Natural killer cell treated with Interleukin-12 subunit alpha and Interleukin-12 subunit beta and Interleukin-15 and Interleukin-18, amount 100 ng/mL, for 72 hours (primary cell): ENCODE data around the gene ADAMTS17. TPM values are rescaled to one million over a fixed set of nuclear protein-coding genes. Genes with fewer than 3 reads are reported as not detected.

Experiments used
- ATAC-seq, 2 donors: fragments of 150-1000 bp; cut with Tn5 transposase in 1 of 2; sonication (Bioruptor Pico), chemical (Tn5 transposase) in 1 of 2; 2 replicates each; pipeline ENCODE4 v1.10.0; 2021
- DNase-seq: peaks from one replicate; pipeline ENCODE4 v3.0.0; 2022; ENCODE audit warnings: low spot score
- H3K27ac Mint-ChIP-seq, 2 donors: 1 replicate in 1 of 2; 2 replicates in 1 of 2; pipeline ENCODE4 v1.8.0; 2022; ENCODE audit warnings: mixed read lengths in 2 of 2, mild to moderate bottlenecking in 1 of 2, moderate library complexity in 1 of 2
- H3K27me3 Mint-ChIP-seq, 2 donors: 1 replicate in 1 of 2; 2 replicates in 1 of 2; pipeline ENCODE4 v1.8.0; 2022; ENCODE audit warnings: mixed read lengths in 2 of 2
- H3K36me3 Mint-ChIP-seq: one replicate; pipeline ENCODE4 v1.8.0; 2022; ENCODE audit warnings: mixed read lengths
- H3K4me1 Mint-ChIP-seq, 2 donors: 1 replicate in 1 of 2; 2 replicates in 1 of 2; pipeline ENCODE4 v1.8.0; 2022; ENCODE audit warnings: low read depth in 2 of 2, mixed read lengths in 2 of 2, mild to moderate bottlenecking in 1 of 2
- H3K4me3 Mint-ChIP-seq: one replicate; pipeline ENCODE4 v1.8.0; 2022; ENCODE audit warnings: mixed read lengths
- H3K9me3 Mint-ChIP-seq: 2 replicates; pipeline ENCODE4 v1.8.0; 2022; ENCODE audit warnings: mixed read lengths
- total RNA-seq, 2 donors: library from RNA; stranded (reverse); gene quantifications; one replicate each; pipeline ENCODE4 v1.2.3, GENCODE V29; 2022

ADAMTS17 gene
- total RNA-seq, 2 donors from 2014 or later, result 0.31 to 0.59 TPM

- H3K36me3 Mint-ChIP-seq, result no peaks in the 10 kb centered on the region
These were observed 91.5 kb downstream of the ADAMTS17 start for GRCh38 chr15:100250176-100250800.

GRCh38 chr15:100249096-100249815 is 92.5 kb downstream of the ADAMTS17 start:
- Mint-ChIP-seq H3K27me3 (no peaks in the 10 kb centered on the region), H3K4me1 (peaks cover 0 to 9% of the 10 kb centered on the region in 2 donors), H3K4me3 (no peak overlapping the region), H3K27ac (no peak overlapping the region), H3K36me3 (no peaks in the 10 kb centered on the region), H3K9me3 (no peaks in the 10 kb centered on the region)
- ATAC-seq (no peak), DNase-seq (no peak)

More at GRCh38 chr15:100250176-100250800, 91.5 kb downstream of the ADAMTS17 start:
- ATAC-seq (no peak), DNase-seq (no peak)
- no peak overlapping the region for H3K4me3 Mint-ChIP-seq
- peaks cover 0 to 12% of the 10 kb centered on the region in 2 donors for H3K4me1 Mint-ChIP-seq
- no peaks in the 10 kb centered on the region for H3K9me3 Mint-ChIP-seq
- no peak overlapping the region for H3K27ac Mint-ChIP-seq
- peaks cover 0 to 2% of the 10 kb centered on the region in 2 donors for H3K27me3 Mint-ChIP-seq

DNA sequence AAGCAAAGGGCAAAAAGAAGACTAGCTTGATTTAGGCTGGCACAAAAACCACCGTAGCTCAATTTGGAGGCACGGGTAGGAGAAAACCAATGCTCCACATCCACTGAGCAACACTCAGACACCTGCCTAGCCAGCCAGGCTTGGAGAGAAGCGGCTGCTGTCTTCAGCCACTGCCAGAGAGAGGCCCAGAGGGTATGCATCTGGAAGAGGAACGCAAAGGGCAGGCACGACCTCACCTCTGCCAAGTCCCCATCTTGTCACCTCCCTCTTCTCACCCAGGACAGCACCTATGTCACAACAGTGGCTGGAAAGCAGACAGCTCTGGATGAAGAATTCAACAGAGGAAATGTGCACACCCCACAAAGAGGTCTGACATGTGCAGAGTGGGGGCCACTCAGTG is 93.5 kb downstream of the ADAMTS17 start:
- Mint-ChIP-seq H3K36me3 (no peaks in the 10 kb centered on the region), H3K9me3 (no peaks in the 10 kb centered on the region), H3K4me1 (peaks cover 0 to 9% of the 10 kb centered on the region in 2 donors), H3K27me3 (no peaks in the 10 kb centered on the region), H3K4me3 (no peak overlapping the region), H3K27ac (no peak overlapping the region)
- ATAC-seq (no peak), DNase-seq (no peak)

DNA sequence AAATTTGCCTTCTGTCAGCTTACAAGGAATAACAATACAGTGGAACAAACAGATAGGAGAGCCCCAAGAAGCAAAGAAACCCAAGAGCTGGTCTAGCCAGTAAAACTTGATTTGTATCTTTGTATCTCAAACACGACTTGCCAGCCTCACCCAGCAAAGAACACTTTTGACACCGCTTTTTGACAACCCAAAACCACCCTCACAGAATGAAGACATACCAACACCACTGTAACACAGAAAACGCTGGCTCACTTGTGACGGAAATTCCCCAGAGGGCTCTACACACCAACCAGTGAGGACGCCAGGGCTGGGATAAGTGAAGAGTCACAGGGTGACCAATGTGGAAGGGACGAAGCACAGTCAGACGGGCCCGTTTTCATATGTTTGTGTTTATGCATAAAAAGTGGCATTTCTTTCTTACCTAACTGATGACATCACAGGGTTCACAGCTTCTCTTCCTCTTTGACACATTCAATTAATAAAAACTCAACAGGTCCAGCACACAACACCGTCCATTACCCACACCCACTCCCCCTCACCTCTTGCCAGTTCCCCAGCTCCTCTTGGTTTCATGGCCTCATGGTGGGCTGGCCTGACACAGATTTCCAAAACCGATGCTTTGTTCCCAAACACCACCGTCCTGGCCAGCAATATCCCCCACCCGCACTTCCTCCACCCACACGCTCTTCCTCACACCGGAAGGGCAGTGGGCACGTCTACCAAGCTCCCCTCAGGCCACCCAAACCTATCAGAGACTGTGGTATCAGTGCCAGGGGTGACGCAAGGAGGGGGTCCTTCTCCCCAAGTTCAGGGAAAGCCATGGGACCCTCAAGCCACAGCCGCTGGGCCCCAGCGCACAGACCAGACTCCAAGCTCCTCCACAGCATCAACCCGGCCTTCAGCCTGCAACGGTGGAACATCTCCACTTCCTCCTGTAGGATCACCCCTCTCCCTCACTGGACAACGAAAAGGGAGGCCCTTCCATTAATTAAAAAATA is 94.2 kb downstream of the ADAMTS17 start:
- DNase-seq (no peak), ATAC-seq (peak; percentile 60 to 80)
- Mint-ChIP-seq H3K36me3 (no peaks in the 10 kb centered on the region), H3K27me3 (peaks cover 0 to 6% of the 10 kb centered on the region in 2 donors), H3K4me1 (peaks cover 0 to 9% of the 10 kb centered on the region in 2 donors), H3K27ac (peak overlapping the region in 1 of 2 donors; percentile 50), H3K4me3 (peak overlapping the region; percentile 21), H3K9me3 (no peaks in the 10 kb centered on the region)

GRCh38 chr15:100245855-100246254 is 95.9 kb downstream of the ADAMTS17 start:
- H3K27me3 Mint-ChIP-seq, result peaks cover 0 to 8% of the 10 kb centered on the region in 2 donors
- ATAC-seq (no peak), DNase-seq (no peak)
- no peak overlapping the region for H3K27ac Mint-ChIP-seq
- no peaks in the 10 kb centered on the region for H3K9me3 Mint-ChIP-seq
- no peaks in the 10 kb centered on the region for H3K36me3 Mint-ChIP-seq
- no peak overlapping the region for H3K4me3 Mint-ChIP-seq
- H3K4me1 Mint-ChIP-seq, result peaks cover 0 to 9% of the 10 kb centered on the region in 2 donors

GRCh38 chr15:100245487-100245820 is 96.3 kb downstream of the ADAMTS17 start:
- H3K36me3 Mint-ChIP-seq, result no peaks in the 10 kb centered on the region
- H3K4me1 Mint-ChIP-seq, result peaks cover 0 to 9% of the 10 kb centered on the region in 2 donors
- H3K27me3 Mint-ChIP-seq, result peaks cover 0 to 8% of the 10 kb centered on the region in 2 donors
- no peak overlapping the region for H3K27ac Mint-ChIP-seq
- H3K4me3 Mint-ChIP-seq, result no peak overlapping the region
- ATAC-seq (no peak), DNase-seq (no peak)
- no peaks in the 10 kb centered on the region for H3K9me3 Mint-ChIP-seq

- no peak overlapping the region for H3K4me3 Mint-ChIP-seq
- ATAC-seq, result no peak
- no peak for DNase-seq
- H3K27ac Mint-ChIP-seq, result no peak overlapping the region
- no peaks in the 10 kb centered on the region for H3K9me3 Mint-ChIP-seq
- H3K4me1 Mint-ChIP-seq, result peaks cover 0 to 9% of the 10 kb centered on the region in 2 donors
- no peaks in the 10 kb centered on the region for H3K36me3 Mint-ChIP-seq
- H3K27me3 Mint-ChIP-seq, result peaks cover 0 to 8% of the 10 kb centered on the region in 2 donors
These were observed 96.8 kb downstream of the ADAMTS17 start for GRCh38 chr15:100244796-100245486.

DNA sequence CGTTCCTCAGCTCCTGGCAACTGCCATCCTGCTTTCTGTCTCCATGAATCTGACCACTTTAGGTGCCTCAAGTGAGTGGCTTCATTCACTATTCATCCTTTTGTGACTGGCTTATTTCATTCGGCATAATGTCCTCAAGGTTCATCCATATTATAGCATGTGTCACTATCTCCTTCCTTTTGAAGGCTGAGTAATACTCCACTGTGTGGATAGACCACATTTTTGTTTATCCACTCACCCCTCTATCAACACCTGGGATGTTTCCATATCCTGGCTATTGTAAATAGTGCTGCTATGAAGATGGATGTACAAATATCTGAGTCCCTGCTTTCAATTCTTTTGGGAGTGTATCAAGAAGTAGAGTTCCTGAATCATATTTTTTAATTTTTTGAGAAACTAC is 98.8 kb downstream of the ADAMTS17 start:
- DNase-seq (no peak), ATAC-seq (no peak)
- Mint-ChIP-seq H3K36me3 (no peaks in the 10 kb centered on the region), H3K27me3 (peaks cover 0 to 8% of the 10 kb centered on the region in 2 donors), H3K9me3 (no peaks in the 10 kb centered on the region), H3K4me1 (peaks cover 0 to 9% of the 10 kb centered on the region in 2 donors), H3K27ac (no peak overlapping the region), H3K4me3 (no peak overlapping the region)

DNA sequence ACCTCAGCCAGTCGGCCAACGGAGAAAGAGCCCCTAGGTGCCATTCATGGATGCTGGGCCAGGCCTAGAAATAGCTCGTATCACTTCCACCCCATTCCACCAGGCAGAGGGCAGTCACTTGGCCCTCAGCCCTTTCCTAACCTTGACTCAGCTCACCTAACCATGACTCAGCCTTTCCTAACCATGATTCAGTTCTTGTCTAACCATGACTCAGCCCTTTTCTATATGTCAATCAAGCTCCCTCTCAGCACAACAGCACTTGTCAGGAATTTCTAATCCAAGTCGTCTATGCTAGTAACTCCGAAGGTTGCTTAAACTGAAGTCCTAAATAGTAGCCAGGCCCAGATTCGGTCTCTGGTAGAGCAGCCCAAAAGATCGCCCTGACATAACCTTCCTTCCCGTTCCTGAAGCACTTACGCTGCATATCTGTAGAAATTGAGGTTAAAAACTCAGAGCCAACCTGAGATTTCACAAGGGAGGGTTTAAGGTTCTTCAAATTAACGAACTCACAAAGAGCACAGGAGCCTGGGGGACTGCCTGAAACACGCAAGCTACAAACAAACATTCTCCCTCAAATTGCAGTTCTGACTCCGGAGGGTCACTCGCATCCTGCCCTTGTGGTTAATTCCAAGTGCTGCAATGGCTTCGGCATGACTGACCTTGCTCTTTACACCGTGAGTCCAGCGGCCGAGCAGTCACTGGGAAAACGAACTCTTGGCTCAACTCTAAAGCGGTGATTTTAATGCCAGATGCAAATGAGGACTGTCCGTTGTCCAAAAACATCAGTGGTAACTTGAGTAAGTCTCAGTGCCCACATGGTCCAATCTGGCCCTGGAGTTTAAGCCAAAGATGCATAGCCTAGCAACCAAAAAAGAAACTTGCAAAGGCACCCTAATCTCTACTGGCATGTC is 99.9 kb downstream of the ADAMTS17 start:
- H3K27ac Mint-ChIP-seq, result no peak overlapping the region
- no peaks in the 10 kb centered on the region for H3K36me3 Mint-ChIP-seq
- H3K4me3 Mint-ChIP-seq, result no peak overlapping the region
- no peaks in the 10 kb centered on the region for H3K4me1 Mint-ChIP-seq
- DNase-seq, result no peak
- no peaks in the 10 kb centered on the region for H3K9me3 Mint-ChIP-seq
- ATAC-seq, result no peak
- peaks cover 4 to 8% of the 10 kb centered on the region in 2 donors for H3K27me3 Mint-ChIP-seq

- no peaks in the 10 kb centered on the region for H3K9me3 Mint-ChIP-seq
- H3K4me3 Mint-ChIP-seq, result no peak overlapping the region
- peaks cover 8 to 12% of the 10 kb centered on the region in 2 donors for H3K27me3 Mint-ChIP-seq
- DNase-seq, result no peak
- H3K4me1 Mint-ChIP-seq, result no peaks in the 10 kb centered on the region
- ATAC-seq, result peak in 1 of 2 donors; percentile 40
- no peak overlapping the region for H3K27ac Mint-ChIP-seq
- H3K36me3 Mint-ChIP-seq, result no peaks in the 10 kb centered on the region
These were observed 104.6 kb downstream of the ADAMTS17 start for GRCh38 chr15:100236981-100237720.

DNA sequence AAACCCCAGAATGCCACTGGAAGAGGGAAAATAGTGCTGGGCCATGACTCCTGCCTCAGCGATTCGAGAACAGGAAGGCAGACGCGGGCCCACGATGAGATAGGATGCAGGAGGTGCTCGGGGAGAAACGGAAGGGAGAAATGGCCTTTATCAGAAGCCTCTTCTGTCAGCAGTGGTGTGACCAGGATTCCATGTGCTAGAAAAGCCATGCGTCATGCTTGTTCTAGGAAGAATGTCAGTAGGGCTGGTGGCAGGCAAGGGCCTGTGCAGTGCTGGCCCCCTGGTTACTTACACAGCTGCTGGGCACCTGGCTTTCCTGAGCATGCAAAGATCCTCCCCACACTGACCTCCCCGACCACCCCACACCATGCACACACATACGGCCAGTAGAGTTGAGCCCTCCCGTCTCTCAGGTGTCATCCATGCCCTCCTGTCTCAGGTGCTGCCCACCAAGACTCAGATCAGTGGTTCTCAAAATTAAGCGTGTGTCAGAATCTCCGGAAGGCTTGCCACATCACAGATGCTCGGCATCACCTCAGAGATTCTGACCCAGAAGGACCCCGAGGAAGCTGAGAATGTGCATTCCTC is 106.7 kb downstream of the ADAMTS17 start:
- peaks cover 0 to 4% of the 10 kb centered on the region in 2 donors for H3K4me1 Mint-ChIP-seq
- no peaks in the 10 kb centered on the region for H3K36me3 Mint-ChIP-seq
- no peak for DNase-seq
- peaks cover 8 to 13% of the 10 kb centered on the region in 2 donors for H3K27me3 Mint-ChIP-seq
- H3K9me3 Mint-ChIP-seq, result no peaks in the 10 kb centered on the region
- no peak overlapping the region for H3K4me3 Mint-ChIP-seq
- ATAC-seq, result no peak
- H3K27ac Mint-ChIP-seq, result no peak overlapping the region
